ENCODE measurements around the gene DBNDD2.

- TF ChIP-seq EZH2 (IDR thresholded peaks at IDR 0.05; ENCODE audit: borderline replicate concordance, low read length) (no peak), CTCF (IDR thresholded peaks at IDR 0.05; ENCODE audit: low read length) (no peak)
Observed at GRCh38 chr20:45387274-45387673, 20.8 kb upstream of the DBNDD2 start.

Data from OCI-LY1 (cell line).